AG10803 (cell line): Measurements from ENCODE around the gene FARS2.

ENCODE experiments used
- DNase-seq: peaks from one replicate; pipeline ENCODE4 v3.0.0; 2010; ENCODE audit warnings: low read depth
- H3K4me3 ChIP-seq: 2 replicates; pipeline ENCODE4 v1.5.1; 2011; ENCODE audit warnings: mild to moderate bottlenecking, low read length, control low read depth
- TF ChIP-seq, protein P1 (sequence below): conservative IDR thresholded peaks from 2 replicates; pipeline ENCODE4 v1.5.1; 2011; ENCODE audit warnings: mild to moderate bottlenecking, low read length, control low read depth, inconsistent platforms

FARS2 gene

DNA sequence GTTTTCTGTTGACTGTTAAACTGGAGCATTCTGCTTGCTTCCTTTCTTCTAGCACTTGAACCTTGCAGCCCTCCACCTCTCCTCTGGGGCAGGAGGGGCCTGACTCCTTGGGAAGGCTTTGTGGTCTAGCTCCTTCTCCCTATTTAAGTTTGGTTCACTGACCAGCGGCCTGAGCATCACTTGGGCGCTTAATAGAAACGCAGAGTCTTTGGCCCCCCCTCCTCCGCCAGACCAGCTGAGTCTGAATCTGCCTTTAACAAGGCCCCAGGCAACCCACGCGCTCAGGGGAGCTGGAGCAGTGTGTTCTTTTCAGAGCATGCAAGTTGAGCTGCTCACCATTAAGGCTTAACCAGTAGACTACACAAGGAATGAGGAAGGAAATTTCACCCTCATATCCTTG, 519.7 kb downstream of the FARS2 start:
- no peak overlapping the region for H3K4me3 ChIP-seq
- DNase-seq: no peak
- TF ChIP-seq, protein P1, sequence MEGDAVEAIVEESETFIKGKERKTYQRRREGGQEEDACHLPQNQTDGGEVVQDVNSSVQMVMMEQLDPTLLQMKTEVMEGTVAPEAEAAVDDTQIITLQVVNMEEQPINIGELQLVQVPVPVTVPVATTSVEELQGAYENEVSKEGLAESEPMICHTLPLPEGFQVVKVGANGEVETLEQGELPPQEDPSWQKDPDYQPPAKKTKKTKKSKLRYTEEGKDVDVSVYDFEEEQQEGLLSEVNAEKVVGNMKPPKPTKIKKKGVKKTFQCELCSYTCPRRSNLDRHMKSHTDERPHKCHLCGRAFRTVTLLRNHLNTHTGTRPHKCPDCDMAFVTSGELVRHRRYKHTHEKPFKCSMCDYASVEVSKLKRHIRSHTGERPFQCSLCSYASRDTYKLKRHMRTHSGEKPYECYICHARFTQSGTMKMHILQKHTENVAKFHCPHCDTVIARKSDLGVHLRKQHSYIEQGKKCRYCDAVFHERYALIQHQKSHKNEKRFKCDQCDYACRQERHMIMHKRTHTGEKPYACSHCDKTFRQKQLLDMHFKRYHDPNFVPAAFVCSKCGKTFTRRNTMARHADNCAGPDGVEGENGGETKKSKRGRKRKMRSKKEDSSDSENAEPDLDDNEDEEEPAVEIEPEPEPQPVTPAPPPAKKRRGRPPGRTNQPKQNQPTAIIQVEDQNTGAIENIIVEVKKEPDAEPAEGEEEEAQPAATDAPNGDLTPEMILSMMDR: no peak

DNA sequence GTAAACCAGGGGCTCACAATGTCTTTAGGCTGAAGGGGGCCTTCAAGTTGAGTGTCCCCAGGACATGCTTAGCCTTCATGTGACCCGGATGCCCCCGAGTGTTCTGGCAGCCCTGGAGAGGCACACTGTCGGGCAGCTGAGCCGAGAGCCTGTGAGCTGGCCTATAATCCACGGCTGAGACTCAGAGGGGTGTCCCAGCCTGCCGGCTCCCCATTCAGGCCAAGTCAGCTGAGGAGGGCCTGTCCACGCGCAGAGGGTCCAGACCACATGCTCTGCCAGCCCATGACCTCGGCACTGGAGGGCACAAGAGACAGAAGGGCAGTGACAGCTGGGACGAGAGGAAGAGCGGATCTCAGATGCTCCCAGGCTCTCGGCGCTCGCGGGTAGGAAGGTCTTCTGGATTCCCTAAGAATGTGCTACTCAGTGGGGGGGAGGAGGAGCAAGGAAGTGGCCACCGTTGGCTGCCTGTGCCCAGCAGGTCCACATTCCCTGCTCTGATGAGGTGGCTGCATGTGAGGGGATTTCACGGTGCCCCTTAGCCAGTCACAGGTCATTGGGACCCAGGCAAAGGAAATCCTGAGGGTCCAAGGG, 520.7 kb downstream of the FARS2 start:
- no peak overlapping the region for H3K4me3 ChIP-seq
- TF ChIP-seq, protein P1: no peak
- no peak for DNase-seq

DNA sequence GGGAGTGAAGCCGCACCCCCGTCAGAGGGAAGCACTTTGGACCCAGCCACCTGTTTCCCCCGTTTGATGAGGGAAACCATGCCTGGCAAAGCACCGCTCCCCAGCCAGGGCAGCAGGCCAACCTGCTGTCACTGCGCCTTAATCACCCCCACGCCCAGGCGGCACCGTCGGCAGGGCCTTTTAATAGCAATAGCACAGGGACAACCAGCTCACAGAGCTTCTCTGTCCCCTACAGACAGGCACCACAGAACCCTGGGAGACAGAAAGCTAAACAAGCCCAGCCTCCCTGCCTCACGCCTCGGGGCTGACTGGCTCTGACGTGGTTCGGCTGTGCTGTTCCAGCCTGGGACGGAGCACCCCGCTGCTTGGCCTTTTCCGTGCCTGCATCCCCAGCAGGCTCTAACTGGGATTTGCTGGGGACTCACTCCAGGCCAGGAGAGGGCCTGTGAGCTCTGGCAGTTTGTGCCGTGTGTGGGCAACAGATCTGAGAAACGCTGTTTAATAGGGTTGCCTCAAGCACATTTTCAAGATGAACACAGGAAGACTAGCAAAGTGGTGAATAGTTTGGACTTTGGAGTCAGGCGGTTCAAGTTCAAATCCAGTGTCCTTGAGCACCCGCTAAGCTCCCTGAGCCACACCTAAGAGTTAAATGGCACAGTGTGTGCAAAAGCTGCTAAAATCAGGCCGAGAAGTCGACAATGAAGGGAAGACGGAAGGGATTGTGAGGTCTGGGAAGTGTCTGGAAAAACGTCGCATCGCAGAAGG, 521.7 kb downstream of the FARS2 start:
- H3K4me3 ChIP-seq: no peak overlapping the region
- DNase-seq: no peak
- TF ChIP-seq, protein P1: no peak

DNA sequence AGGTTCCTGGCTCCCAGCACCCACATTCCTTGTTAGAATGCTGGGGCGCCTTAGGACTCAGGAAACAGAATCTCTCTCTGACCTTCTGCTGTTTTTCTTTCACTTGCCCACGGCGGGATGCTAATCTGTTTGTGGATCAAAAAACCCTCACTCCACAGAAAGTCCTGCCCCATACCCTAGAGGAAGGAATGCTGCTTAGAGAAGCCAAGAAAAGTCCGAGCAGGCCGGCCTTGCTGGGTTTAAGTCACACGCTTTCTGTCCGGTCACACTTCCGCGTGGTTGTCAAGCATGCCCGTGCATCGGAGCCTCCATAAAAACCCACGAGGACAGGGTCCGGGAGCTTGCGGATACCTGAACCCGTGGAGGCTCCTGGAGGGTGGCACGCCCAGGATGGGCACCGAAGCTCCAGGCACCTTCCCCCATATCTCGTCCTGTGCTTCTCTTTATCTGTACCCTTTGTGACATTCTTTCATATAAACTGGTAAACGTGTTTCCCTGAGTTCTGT, 522.3 kb downstream of the FARS2 start:
- no peak overlapping the region for H3K4me3 ChIP-seq
- TF ChIP-seq, protein P1: no peak

DNA sequence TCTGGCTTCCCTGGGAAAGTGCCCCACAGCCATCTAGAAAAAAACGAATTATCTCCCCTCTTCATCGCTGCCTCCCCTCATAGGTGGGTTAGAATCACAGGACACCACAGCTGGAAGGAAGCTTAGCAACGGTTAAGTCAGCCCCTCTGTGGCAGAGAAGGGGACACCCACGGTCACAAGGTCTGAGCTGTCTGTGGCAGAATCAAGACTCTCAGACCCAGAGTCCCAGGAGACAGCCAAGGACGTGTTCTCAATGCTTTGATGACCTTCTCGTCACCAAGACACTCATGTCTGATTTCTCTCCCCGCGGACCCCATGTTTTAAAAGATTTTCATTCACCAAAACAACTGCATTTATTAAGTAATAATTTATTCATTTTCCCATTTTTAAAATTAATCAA, 523.9 kb downstream of the FARS2 start:
- TF ChIP-seq, protein P1: no peak

More for the DNA sequence above, 522.3 kb downstream of the FARS2 start:
- no peak for DNase-seq

DNA sequence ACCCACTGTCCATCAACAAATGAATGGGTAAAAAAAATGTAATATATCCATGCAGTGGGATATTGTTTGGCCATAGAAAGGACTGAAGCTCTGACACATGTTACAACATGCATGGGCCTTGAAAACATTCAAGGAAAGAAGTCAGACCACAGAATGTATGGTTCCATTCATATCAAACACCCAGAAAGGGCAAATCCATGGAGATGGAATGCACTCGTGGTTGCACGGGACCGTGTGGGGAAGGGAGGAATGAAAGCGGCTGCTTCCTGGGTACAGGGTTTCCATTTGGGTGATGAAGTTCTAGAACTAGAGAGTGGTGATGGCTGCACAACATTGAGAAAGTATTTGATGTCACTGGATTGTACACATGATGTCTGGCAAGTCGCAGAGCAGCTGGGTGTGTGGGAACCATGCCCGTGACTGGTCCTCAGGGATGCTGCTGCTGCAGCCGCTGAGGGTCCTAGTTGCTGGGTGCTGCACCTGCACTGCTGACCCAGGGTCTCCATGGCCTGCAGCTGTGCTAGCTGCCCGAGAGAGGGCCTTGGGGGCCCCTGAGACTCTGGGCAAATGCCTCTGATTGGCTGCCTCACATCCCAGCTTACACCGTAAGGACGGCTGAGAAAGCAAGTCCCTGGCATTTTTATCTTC, 525.1 kb downstream of the FARS2 start:
- TF ChIP-seq, protein P1: no peak
- no peak overlapping the region for H3K4me3 ChIP-seq
- DNase-seq: peak; percentile 21

More for the DNA sequence above, 523.9 kb downstream of the FARS2 start:
- DNase-seq: no peak
- no peak overlapping the region for H3K4me3 ChIP-seq
